K562 (cell line): ENCODE measurements around the gene CNOT1. TPM values are rescaled to one million over a fixed set of nuclear protein-coding genes. Genes with fewer than 3 reads are reported as not detected.

ENCODE experiments used
- BACH1 ChIP-seq: fragments of 200-800 bp; sonication (Bioruptor generic); IDR thresholded peaks from 2 replicates; pipeline ENCODE4 v1.6.1; 2016; ENCODE audit warnings: missing genetic modification characterization, missing compliant biosample characterization
- DIDO1 ChIP-seq: fragments of 450-650 bp; IDR thresholded peaks from 2 replicates; pipeline ENCODE4 v1.6.1; 2016; ENCODE audit warnings: low read depth, missing biosample characterization, missing genetic modification characterization
- DPF2 ChIP-seq: fragments of 450-650 bp; IDR thresholded peaks from 2 replicates; pipeline ENCODE4 v1.6.1; 2016
- FOXJ3 ChIP-seq: sonication (generic); formaldehyde crosslinking; IDR thresholded peaks from 2 replicates; pipeline ENCODE4 v1.4.0; 2020; ENCODE audit warnings: mild to moderate bottlenecking, missing genetic modification reagents
- GABPA ChIP-seq: fragments of 200-800 bp; sonication (Bioruptor generic); conservative IDR thresholded peaks from 2 replicates; pipeline ENCODE4 v1.6.1; 2016; ENCODE audit warnings: low read depth, missing genetic modification characterization, missing compliant biosample characterization
- JUND ChIP-seq, 2 experiments: IDR thresholded peaks; 2 replicates in 1 of 2; 3 replicates in 1 of 2; pipeline ENCODE4 v1.6.1; 2011; ENCODE audit warnings: borderline replicate concordance in 2 of 2, low read depth in 2 of 2, low read length in 2 of 2, improper control_type of control experiment in 1 of 2, missing biosample characterization in 1 of 2, missing genetic modification characterization in 1 of 2, missing genetic modification reagents in 1 of 2
- KDM1A ChIP-seq, 2 experiments: fragments of 450-650 bp; IDR thresholded peaks; 2 replicates each; pipeline ENCODE4 v1.6.1; 2016; ENCODE audit warnings: mild to moderate bottlenecking in 2 of 2
- KLF16 ChIP-seq: IDR thresholded peaks from 2 replicates; pipeline ENCODE4 v1.6.1; 2016; ENCODE audit warnings: antibody characterized with exemption
- NBN ChIP-seq: fragments of 450-650 bp; IDR thresholded peaks from 2 replicates; pipeline ENCODE4 v1.6.1; 2016; ENCODE audit warnings: low read depth, mild to moderate bottlenecking
- NFIC ChIP-seq: fragments of 450-650 bp; IDR thresholded peaks from 2 replicates; pipeline ENCODE4 v1.6.1; 2017; ENCODE audit warnings: mild to moderate bottlenecking, inconsistent platforms
- NFYB ChIP-seq: IDR thresholded peaks from 2 replicates; pipeline ENCODE4 v1.6.1; 2011; ENCODE audit warnings: mild to moderate bottlenecking, moderate library complexity; ENCODE audit not compliant: insufficient read length; ENCODE audit errors: extremely low read depth
- RB1 ChIP-seq: fragments of 450-650 bp; IDR thresholded peaks from 2 replicates; pipeline ENCODE4 v1.6.1; 2017; ENCODE audit warnings: low read depth, mild to moderate bottlenecking
- REST ChIP-seq, 2 experiments: fragments of 450-650 bp; formaldehyde crosslinking in 1 of 2; IDR thresholded peaks; 2 replicates each; pipeline versions ENCODE4 v1.4.0 to v1.6.1; 2014 to 2020; ENCODE audit warnings: mild to moderate bottlenecking in 2 of 2, borderline replicate concordance in 1 of 2, low read depth in 1 of 2
- TRIM24 ChIP-seq, 2 experiments: fragments of 450-650 bp; IDR thresholded peaks; 2 replicates each; pipeline ENCODE4 v1.6.1; 2016
- ZNF24 ChIP-seq: fragments of 450-650 bp; IDR thresholded peaks from 2 replicates; pipeline ENCODE4 v1.6.1; 2016
- ZNF280A ChIP-seq: fragments of 450-650 bp; IDR thresholded peaks from 2 replicates; pipeline ENCODE4 v1.6.1; 2018; ENCODE audit warnings: mild to moderate bottlenecking, low read depth; ENCODE audit not compliant: partially characterized antibody
- ZNF282 ChIP-seq: sonication (generic); formaldehyde crosslinking; IDR thresholded peaks from 2 replicates; pipeline ENCODE4 v1.8.1; 2023; ENCODE audit warnings: missing genetic modification reagents
- ZNF644 ChIP-seq: fragments of 200-800 bp; sonication (Bioruptor generic); IDR thresholded peaks from 2 replicates; pipeline ENCODE4 v1.6.1; 2016; ENCODE audit warnings: low read depth, missing genetic modification characterization, missing compliant biosample characterization
- ZNF766 ChIP-seq: fragments of 200-800 bp; sonication (Bioruptor generic); conservative IDR thresholded peaks from 2 replicates; pipeline ENCODE4 v1.6.1; 2016; ENCODE audit warnings: missing genetic modification characterization, missing compliant biosample characterization
- polyA plus RNA-seq, 8 experiments: library from polyadenylated mRNA; depleted of rRNA in 4 of 8; stranded (reverse) in 5 of 8; unstranded in 3 of 8; fragments of >200 nt; fragmentation: Nextera tagmentation in 2 of 8; fragmentation: Illumina TruSeq in 1 of 8; extraction: Ambion mirVana in 2 of 8; extraction: Trizol in 1 of 8; gene quantifications; 2 replicates each; pipeline versions ENCODE4 v1.2.1 to v1.2.3, GENCODE V29; 2011 to 2014; ENCODE audit warnings: inconsistent platforms in 1 of 8, missing spikeins in 1 of 8
- total RNA-seq, 7 experiments: library from RNA; depleted of rRNA in 6 of 7; stranded (reverse); fragments of >200 nt in 6 of 7; fragmentation: Illumina TruSeq in 2 of 7; extraction: Trizol in 2 of 7; gene quantifications; 2 replicates each; pipeline versions ENCODE4 v1.2.1 to v1.2.3, GENCODE V29; 2011 to 2021; ENCODE audit warnings: low replicate concordance in 1 of 7

CNOT1 gene
- total and polyA plus RNA-seq, 9 of the 15 experiments (the other 6 are each of a cell fraction or from before 2014, with no cell fraction given) = 110 to 270 (median 220) TPM

- TF ChIP-seq REST (IDR thresholded peaks at IDR 0.05; ENCODE audit: borderline replicate concordance) (peak; percentile 54; the same call in 1 of the 2 replicates), REST (CRISPR knock-in tag; IDR thresholded peaks at IDR 0.05; ENCODE audit: low read depth) (no peak), ZNF24 (no peak), ZNF644 (tag) (peak; percentile 98), DIDO1 (tag) (peak; percentile 64), JUND (IDR thresholded peaks at IDR 0.05; ENCODE audit: borderline replicate concordance, low read depth, low read length) (peak; percentile 68), JUND (tag; IDR thresholded peaks at IDR 0.05; ENCODE audit: borderline replicate concordance, low read depth, low read length) (peak; percentile 65; the same call in 2 of the 3 replicates), ZNF280A (no peak), NFIC (peak; percentile 47; the same call in 1 of the 2 replicates), BACH1 (tag) (peak; percentile 95), NBN (peak; percentile 68; the same call in 1 of the 2 replicates), ZNF766 (CRISPR knock-in tag) (peak; percentile 93), TRIM24 (IDR thresholded peaks at IDR 0.05) (no peak), GABPA (tag) (no peak; the same call in 1 of the 2 replicates), KLF16 (no peak), FOXJ3 (CRISPR knock-in tag) (no peak), ZNF282 (CRISPR knock-in tag) (no peak), DPF2 (peak; percentile 26; the same call in 1 of the 2 replicates), RB1 (peak; percentile 22; the same call in 1 of the 2 replicates), KDM1A (IDR thresholded peaks at IDR 0.05) (no peak), NFYB (peak; percentile 97)
Measured at GRCh38 chr16:58629733-58630640, at the start of gene CNOT1 (continued).
